HepG2 (cell line): Measurements from ENCODE around the gene MEGF11. TPM values are rescaled to one million over a fixed set of nuclear protein-coding genes. Genes with fewer than 3 reads are reported as not detected.

Experiments used
- MLLT10 ChIP-seq: sonication (generic); formaldehyde crosslinking; IDR thresholded peaks from 2 replicates; pipeline ENCODE4 v1.4.0; 2020; ENCODE audit warnings: missing genetic modification reagents
- SAFB2 ChIP-seq: sonication (generic); formaldehyde crosslinking; IDR thresholded peaks from 2 replicates; pipeline ENCODE4 v1.5.1; 2020; ENCODE audit warnings: missing genetic modification reagents, low read depth, mild to moderate bottlenecking, borderline replicate concordance
- ZNF775 ChIP-seq: sonication (generic); formaldehyde crosslinking; IDR thresholded peaks from 2 replicates; pipeline ENCODE4 v1.4.0; 2020; ENCODE audit warnings: missing genetic modification reagents, mild to moderate bottlenecking, moderate library complexity, borderline replicate concordance
- polyA plus RNA-seq, 8 experiments: library from polyadenylated mRNA; depleted of rRNA in 3 of 8; stranded (reverse) in 7 of 8; unstranded in 1 of 8; fragments of >200 nt; fragmentation: Illumina TruSeq in 4 of 8; extraction: Trizol in 4 of 8; gene quantifications; 2 replicates each; pipeline versions ENCODE4 v1.2.1 to v1.2.3, GENCODE V29; 2011 to 2016; ENCODE audit warnings: low read depth in 4 of 8, missing spikeins in 1 of 8, mixed read lengths in 1 of 8; ENCODE audit not compliant: insufficient read depth in 1 of 8
- total RNA-seq, 5 experiments: library from RNA; depleted of rRNA; stranded (reverse); fragments of >200 nt; fragmentation: Illumina TruSeq; extraction: Trizol; gene quantifications; 2 replicates each; pipeline ENCODE4 v1.2.3, GENCODE V29; 2016; ENCODE audit warnings: low read depth in 1 of 5
- TF ChIP-seq, protein P1 (sequence below): sonication (generic); formaldehyde crosslinking; IDR thresholded peaks from 2 replicates; pipeline ENCODE4 v1.9.0; 2021; ENCODE audit warnings: mild to moderate bottlenecking, missing genetic modification reagents
- TF ChIP-seq, protein P2 (sequence below): sonication (generic); formaldehyde crosslinking; IDR thresholded peaks from 2 replicates; pipeline ENCODE4 v1.4.0; 2020; ENCODE audit warnings: mild to moderate bottlenecking, missing genetic modification reagents
- TF ChIP-seq, protein P3 (sequence below): sonication (generic); formaldehyde crosslinking; IDR thresholded peaks from 2 replicates; pipeline ENCODE4 v1.8.0; 2022; ENCODE audit warnings: missing genetic modification reagents, low read depth, mild to moderate bottlenecking, borderline replicate concordance

MEGF11 gene
- total and polyA plus RNA-seq, 2 of the 13 experiments (the other 11 are each of a cell fraction or from before 2014, with no cell fraction given) = not detected

DNA sequence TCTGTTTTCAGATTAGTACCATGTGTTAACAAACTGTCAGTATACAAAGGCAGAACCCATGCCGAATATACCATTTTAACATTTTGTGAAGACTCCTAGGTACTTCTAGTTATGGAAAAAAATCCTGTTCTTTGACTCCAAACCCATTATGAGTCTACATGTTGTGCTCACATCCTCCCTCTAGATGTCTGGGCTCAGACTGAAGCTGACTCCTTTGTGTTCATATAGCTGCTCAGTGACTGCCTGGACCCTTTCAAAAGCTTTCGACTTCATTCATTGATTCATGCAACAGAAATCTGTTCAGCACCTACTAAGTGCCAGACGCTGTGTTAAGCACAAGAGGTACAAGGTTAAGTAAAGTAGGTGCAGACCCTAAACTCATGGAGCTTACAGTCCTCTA lies 60.5 kb downstream of the MEGF11 start (continued):
- TF ChIP-seq, protein P1, sequence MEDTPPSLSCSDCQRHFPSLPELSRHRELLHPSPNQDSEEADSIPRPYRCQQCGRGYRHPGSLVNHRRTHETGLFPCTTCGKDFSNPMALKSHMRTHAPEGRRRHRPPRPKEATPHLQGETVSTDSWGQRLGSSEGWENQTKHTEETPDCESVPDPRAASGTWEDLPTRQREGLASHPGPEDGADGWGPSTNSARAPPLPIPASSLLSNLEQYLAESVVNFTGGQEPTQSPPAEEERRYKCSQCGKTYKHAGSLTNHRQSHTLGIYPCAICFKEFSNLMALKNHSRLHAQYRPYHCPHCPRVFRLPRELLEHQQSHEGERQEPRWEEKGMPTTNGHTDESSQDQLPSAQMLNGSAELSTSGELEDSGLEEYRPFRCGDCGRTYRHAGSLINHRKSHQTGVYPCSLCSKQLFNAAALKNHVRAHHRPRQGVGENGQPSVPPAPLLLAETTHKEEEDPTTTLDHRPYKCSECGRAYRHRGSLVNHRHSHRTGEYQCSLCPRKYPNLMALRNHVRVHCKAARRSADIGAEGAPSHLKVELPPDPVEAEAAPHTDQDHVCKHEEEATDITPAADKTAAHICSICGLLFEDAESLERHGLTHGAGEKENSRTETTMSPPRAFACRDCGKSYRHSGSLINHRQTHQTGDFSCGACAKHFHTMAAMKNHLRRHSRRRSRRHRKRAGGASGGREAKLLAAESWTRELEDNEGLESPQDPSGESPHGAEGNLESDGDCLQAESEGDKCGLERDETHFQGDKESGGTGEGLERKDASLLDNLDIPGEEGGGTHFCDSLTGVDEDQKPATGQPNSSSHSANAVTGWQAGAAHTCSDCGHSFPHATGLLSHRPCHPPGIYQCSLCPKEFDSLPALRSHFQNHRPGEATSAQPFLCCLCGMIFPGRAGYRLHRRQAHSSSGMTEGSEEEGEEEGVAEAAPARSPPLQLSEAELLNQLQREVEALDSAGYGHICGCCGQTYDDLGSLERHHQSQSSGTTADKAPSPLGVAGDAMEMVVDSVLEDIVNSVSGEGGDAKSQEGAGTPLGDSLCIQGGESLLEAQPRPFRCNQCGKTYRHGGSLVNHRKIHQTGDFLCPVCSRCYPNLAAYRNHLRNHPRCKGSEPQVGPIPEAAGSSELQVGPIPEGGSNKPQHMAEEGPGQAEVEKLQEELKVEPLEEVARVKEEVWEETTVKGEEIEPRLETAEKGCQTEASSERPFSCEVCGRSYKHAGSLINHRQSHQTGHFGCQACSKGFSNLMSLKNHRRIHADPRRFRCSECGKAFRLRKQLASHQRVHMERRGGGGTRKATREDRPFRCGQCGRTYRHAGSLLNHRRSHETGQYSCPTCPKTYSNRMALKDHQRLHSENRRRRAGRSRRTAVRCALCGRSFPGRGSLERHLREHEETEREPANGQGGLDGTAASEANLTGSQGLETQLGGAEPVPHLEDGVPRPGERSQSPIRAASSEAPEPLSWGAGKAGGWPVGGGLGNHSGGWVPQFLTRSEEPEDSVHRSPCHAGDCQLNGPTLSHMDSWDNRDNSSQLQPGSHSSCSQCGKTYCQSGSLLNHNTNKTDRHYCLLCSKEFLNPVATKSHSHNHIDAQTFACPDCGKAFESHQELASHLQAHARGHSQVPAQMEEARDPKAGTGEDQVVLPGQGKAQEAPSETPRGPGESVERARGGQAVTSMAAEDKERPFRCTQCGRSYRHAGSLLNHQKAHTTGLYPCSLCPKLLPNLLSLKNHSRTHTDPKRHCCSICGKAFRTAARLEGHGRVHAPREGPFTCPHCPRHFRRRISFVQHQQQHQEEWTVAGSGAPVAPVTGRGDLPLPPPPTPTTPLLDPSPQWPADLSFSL (CRISPR knock-in tag) = no peak
- TF ChIP-seq MLLT10 (CRISPR knock-in tag) = no peak
- TF ChIP-seq, protein P2, sequence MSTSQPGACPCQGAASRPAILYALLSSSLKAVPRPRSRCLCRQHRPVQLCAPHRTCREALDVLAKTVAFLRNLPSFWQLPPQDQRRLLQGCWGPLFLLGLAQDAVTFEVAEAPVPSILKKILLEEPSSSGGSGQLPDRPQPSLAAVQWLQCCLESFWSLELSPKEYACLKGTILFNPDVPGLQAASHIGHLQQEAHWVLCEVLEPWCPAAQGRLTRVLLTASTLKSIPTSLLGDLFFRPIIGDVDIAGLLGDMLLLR = no peak
- TF ChIP-seq SAFB2 (CRISPR knock-in tag) = no peak
- TF ChIP-seq, protein P3, sequence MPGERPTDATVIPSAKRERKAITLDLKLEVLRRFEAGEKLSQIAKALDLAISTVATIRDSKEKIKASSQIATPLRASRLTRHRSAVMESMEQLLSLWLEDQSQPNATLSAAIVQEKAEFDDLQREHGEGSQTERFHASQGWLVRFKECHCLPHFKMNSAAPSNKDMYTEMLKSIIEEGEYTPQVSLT (CRISPR knock-in tag) = no peak
- TF ChIP-seq ZNF775 (CRISPR knock-in tag) = no peak
